NCI-H187 (cell line): Measurements from ENCODE around the gene CNGB1.
A peak's percentile ranks its signal among the peaks of the same experiment; 100 is the strongest.
"Not testable (repeated sequence)": the region's sequence is repeated elsewhere in the genome, so short reads cannot be mapped to it uniquely, and the experiment has no call there.

Experiments used
- DNase-seq, 2 experiments: peaks; one replicate each; lab custom pipeline; 2025; lab: John Stamatoyannopoulos, UW

Gene CNGB1

GRCh38 chr16:57858635-57859034 lies 112.3 kb downstream of the CNGB1 start:
- no peak for DNase-seq

DNA sequence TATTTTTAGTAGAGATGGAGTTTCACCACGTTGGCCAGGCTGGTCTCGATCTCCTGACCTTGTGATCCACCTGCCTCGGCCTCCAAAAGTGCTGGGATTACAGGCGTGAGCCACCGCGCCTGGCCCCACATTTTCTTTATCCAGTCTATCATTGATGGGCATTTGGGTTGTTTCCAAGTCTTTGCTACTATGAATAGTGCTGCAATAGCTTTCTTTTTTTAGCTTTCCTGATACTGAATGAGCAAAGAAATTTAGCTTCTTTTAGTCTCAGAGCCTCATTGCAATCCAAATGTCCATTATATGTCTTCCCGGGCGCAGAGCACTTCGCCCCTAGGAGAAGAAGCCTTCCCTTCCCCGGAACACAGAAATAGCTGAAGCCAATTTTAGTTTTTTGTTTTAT lies 112.9 kb downstream of the CNGB1 start:
- not testable (repeated sequence) for DNase-seq

DNA sequence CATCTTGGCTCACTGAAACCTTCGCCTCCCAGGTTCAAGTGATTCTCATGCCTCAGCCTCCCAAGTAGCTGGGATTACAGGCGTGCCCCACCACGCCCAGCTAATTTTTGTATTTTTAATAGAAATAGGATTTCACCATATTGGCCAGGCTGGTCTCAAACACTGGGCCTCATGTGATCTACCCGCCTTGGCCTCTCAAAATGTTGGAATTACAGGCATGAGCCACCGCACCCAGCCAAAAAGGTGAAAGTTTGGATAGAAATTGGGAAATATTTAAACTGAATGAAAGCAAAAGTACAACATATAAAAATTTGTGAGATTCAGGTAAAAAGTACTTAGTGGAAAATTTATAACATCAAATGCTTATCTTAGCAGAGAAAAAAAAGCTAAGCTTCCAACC lies 115.7 kb downstream of the CNGB1 start:
- no peak for DNase-seq

DNA sequence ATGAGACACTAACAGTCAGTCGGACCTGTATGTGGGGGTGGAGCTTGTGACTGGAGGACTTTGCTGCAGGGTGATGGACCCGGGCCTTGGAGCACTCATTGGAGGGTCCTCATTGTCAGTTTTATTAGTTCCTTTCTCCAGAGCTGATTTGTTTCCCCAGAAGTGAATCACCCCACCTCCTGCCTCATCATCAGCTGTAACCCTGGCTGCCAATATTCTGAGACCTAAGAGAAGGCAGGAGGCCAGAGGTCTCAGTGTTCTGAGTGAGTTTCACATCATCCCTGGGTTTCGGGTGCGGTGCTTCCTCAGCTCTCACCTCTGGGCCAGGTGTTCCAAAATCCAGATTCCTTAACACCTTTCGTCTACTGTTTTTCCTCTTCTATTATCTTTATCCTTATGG lies 118.7 kb downstream of the CNGB1 start:
- DNase-seq: no peak

DNA sequence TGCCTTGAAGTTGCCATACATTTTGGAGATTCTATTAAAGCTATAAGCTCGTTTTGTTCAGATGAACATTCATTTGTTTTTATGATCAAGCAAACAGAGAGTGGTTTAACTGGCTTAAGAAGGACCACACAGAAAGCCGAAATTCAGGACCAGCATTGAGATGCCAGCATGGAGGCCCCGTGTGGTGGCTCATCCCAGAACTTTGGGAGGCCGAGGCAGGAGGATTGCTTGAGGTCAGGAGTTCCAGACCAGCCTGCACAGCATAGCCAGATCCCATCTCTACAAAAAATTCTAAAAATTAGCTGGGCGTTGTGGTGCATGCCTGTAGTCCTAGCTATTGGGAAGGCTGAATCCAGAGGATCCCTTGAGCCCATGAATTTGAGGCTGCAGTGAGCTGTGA lies 122.7 kb downstream of the CNGB1 start:
- no peak for DNase-seq

- DNase-seq: not testable (repeated sequence)
These were observed 124.0 kb downstream of the CNGB1 start for GRCh38 chr16:57846931-57847330.

GRCh38 chr16:57846078-57846697 lies 124.7 kb downstream of the CNGB1 start:
- DNase-seq: peak in 1 of 2 experiments; percentile 32

- DNase-seq: no peak
These were observed 125.8 kb downstream of the CNGB1 start for GRCh38 chr16:57845115-57845514.

DNA sequence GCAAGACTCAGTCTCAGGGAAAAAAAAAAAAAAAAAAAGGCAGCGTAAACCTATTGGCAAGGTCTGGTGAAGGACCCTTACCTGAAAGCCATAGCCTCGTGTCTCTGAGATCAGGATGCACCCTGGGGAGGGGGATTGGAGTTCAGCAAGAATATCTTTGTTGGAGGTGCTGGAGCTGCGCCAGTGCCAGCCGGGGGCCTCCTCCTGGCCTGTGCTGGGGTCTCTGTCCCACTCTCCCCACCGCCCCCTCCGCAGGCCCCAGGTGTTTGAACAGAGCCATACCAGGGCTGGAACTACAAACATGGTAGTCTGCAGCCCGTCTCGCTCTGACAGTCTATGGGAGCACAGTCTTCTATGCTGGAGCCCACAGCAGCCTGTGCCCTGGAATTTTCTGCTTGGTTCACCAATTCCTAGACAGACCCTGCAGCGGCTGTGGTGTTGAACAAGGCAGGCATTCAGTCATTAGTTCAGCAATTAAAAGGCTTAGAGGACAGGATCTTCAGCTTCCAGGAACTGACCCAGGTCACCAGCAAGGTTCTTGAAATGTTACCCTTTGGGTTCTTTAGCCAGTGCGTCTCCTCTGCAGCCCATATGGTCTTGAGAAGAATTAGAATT lies 126.4 kb downstream of the CNGB1 start:
- no peak for DNase-seq

DNA sequence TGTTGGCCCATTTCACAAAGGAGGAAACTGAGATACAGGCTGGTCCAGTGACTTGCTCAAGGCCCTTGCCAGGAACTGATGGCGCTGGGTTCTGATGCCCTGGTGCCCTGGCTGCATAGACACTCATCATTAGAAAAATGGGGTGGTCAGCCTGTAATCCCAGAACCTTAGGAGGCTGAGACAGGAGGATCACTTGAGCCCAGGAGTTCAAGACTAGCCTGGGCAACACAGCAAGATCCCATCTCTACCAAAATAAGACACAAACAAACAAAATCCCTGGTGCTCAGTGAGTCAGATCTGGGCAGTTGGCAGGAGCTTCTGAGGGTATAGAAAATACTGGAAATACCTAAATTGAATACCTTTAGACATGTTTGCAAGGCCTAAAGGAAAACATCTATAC lies 127.5 kb downstream of the CNGB1 start:
- DNase-seq: no peak

- DNase-seq: no peak
These were observed 128.3 kb downstream of the CNGB1 start for GRCh38 chr16:57842601-57843000.

GRCh38 chr16:57840833-57841232 lies 130.1 kb downstream of the CNGB1 start:
- no peak for DNase-seq

DNA sequence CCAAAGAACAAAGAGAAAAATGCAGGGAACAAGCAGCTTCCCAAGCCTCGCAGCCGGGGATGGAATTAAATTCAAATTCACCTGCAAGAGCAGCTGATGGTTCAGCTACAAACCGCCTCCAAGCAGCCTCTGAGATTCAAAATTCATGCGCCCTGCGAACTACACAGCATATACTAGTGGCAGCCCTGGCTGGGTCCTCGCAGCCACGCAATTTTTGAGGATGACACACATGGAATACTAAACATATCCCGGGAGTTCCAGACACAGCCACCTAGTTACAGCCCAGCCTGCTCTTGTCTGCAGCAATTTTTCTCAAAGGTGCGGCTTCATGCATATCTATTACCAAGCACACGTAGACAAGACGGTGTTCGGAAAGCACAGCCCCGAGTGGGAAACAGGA lies 132.8 kb downstream of the CNGB1 start:
- DNase-seq: no peak

DNA sequence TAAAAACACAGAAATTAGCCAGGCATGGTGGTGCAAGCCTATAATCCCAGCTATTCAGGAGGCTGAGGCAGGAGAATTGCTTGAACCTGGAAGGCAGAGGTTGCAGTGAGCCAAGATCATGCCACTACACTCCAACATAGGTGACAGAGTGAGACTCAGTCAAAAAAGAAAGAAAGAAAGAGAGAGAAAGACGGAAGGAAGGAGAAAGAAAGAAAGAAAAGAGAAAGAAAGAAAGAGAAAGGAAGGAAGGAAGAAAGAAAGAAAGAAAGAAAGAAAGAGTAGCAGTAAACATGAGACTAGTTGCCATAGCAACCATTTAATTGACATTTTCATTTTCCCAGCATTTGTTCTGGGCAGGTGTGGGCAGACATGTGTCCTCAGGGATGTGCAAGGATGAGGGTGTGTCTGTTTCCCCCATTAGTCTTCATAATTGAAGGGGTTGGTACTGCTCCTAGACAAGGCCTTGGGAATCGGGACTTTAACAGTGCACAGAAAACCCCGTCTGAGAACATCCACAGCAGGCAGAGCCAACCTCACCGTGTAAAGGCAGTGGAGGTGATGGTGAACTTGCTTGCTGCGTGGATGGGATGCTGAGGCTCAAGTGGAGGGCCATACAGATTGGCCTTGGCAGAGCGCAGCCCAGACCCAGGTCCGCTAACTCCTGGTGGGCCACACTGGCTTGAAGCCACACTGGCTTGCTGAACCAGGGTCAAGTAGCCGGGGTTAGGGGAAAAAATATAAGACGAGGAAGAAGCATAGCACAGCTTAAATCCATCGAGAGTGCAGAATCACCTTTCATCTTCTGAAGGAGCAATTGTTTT lies 133.4 kb downstream of the CNGB1 start:
- no peak for DNase-seq

GRCh38 chr16:57835439-57835838 lies 135.5 kb downstream of the CNGB1 start:
- DNase-seq: not testable (repeated sequence)

GRCh38 chr16:57834936-57835335 lies 136.0 kb downstream of the CNGB1 start:
- no peak for DNase-seq
